Activated naive CD4-positive, alpha-beta T cell (primary cell): ENCODE measurements around the gene RUNDC3A.
A peak's percentile ranks its signal among the peaks of the same experiment; 100 is the strongest.
"Not testable (repeated sequence)": the region's sequence is repeated elsewhere in the genome, so short reads cannot be mapped to it uniquely, and the experiment has no call there.

ENCODE experiments used
- DNase-seq, 4 experiments: peaks; one replicate each; lab custom pipeline; 2025; lab: John Stamatoyannopoulos, UW

RUNDC3A gene

GRCh38 chr17:44318077-44318892 is 9.9 kb downstream of the RUNDC3A start:
- DNase-seq: no peak

- DNase-seq: no peak
Measured at GRCh38 chr17:44320066-44320465, 11.7 kb downstream of the RUNDC3A start.

GRCh38 chr17:44321246-44322120 is 13.1 kb downstream of the RUNDC3A start:
- DNase-seq: no peak

GRCh38 chr17:44322236-44322895 is 14.0 kb downstream of the RUNDC3A start:
- DNase-seq: no peak

GRCh38 chr17:44323359-44324091 is 15.1 kb downstream of the RUNDC3A start:
- no peak for DNase-seq

- DNase-seq: no peak
Measured at GRCh38 chr17:44324092-44324570, 15.7 kb downstream of the RUNDC3A start.

- peak; percentile 74 to 94 (median 84) for DNase-seq
Measured at GRCh38 chr17:44324571-44325275, 16.3 kb downstream of the RUNDC3A start, which contains the start of gene SLC25A39. SLC25A39 (minus strand) TSS chr17:44324823; CDS start chr17:44323562, 1,261 bp downstream.

- peak; percentile 68 to 90 (median 82) for DNase-seq
Measured at GRCh38 chr17:44326861-44327444, 18.6 kb downstream of the RUNDC3A start.

- DNase-seq: no peak
Measured at GRCh38 chr17:44327715-44328449, 19.5 kb downstream of the RUNDC3A start.

GRCh38 chr17:44329516-44329915 is 21.1 kb downstream of the RUNDC3A start:
- not testable (repeated sequence) for DNase-seq

- DNase-seq: not testable (repeated sequence)
Measured at GRCh38 chr17:44330263-44330662, 21.9 kb downstream of the RUNDC3A start.

- peak in 2 of 4 experiments; percentile 32 to 33 for DNase-seq
Measured at GRCh38 chr17:44331249-44331760, 22.9 kb downstream of the RUNDC3A start.

- no peak for DNase-seq
Measured at GRCh38 chr17:44333371-44333770, 25.0 kb downstream of the RUNDC3A start.

GRCh38 chr17:44334315-44334714 is 25.9 kb downstream of the RUNDC3A start:
- DNase-seq: no peak

GRCh38 chr17:44334727-44335126 is 26.3 kb downstream of the RUNDC3A start:
- DNase-seq: no peak

- DNase-seq: no peak
Measured at GRCh38 chr17:44335564-44335963, 27.2 kb downstream of the RUNDC3A start.

- no peak for DNase-seq
Measured at GRCh38 chr17:44335968-44336367, 27.6 kb downstream of the RUNDC3A start.

GRCh38 chr17:44338702-44339101 is 30.3 kb downstream of the RUNDC3A start:
- no peak for DNase-seq

- not testable (repeated sequence) for DNase-seq
Measured at GRCh38 chr17:44340553-44340952, 32.2 kb downstream of the RUNDC3A start.
